K562 (cell line): ENCODE results near the gene GMPR. TPM values are rescaled to one million over a fixed set of nuclear protein-coding genes. Genes with fewer than 3 reads are reported as not detected.

Source experiments
- CXXC5 ChIP-seq: fragments of 250-450 bp; sonication (Bioruptor Pico); IDR thresholded peaks from 2 replicates; pipeline ENCODE4 v1.8.0; 2022; ENCODE audit warnings: inconsistent platforms, mild to moderate bottlenecking, moderate library complexity
- FOXO4 ChIP-seq: fragments of 450-650 bp; formaldehyde crosslinking; IDR thresholded peaks from 2 replicates; pipeline ENCODE4 v1.4.0; 2020; ENCODE audit warnings: mild to moderate bottlenecking, moderate library complexity
- GMEB1 ChIP-seq: fragments of 250-450 bp; sonication (Bioruptor Pico); IDR thresholded peaks from 2 replicates; pipeline ENCODE4 v1.4.0; 2020; ENCODE audit warnings: mild to moderate bottlenecking
- HIVEP1 ChIP-seq: fragments of 250-450 bp; sonication (Bioruptor Pico); IDR thresholded peaks from 2 replicates; pipeline ENCODE4 v1.4.0; 2020; ENCODE audit warnings: mild to moderate bottlenecking
- HOXB6 ChIP-seq: fragments of 250-450 bp; sonication (Bioruptor Pico); IDR thresholded peaks from 2 replicates; pipeline ENCODE4 v1.5.1; 2022; ENCODE audit warnings: mild to moderate bottlenecking, borderline replicate concordance
- IRF2 ChIP-seq: sonication (generic); formaldehyde crosslinking; IDR thresholded peaks from 2 replicates; pipeline ENCODE4 v1.8.1; 2022; ENCODE audit warnings: mild to moderate bottlenecking, missing genetic modification reagents
- KLF16 ChIP-seq: IDR thresholded peaks from 2 replicates; pipeline ENCODE4 v1.6.1; 2016; ENCODE audit warnings: antibody characterized with exemption
- L3MBTL2 ChIP-seq: fragments of 450-650 bp; IDR thresholded peaks from 2 replicates; pipeline ENCODE4 v1.6.1; 2016; ENCODE audit warnings: mild to moderate bottlenecking, moderate library complexity
- MEIS2 ChIP-seq: fragments of 450-650 bp; IDR thresholded peaks from 2 replicates; pipeline ENCODE4 v1.6.1; 2014; ENCODE audit warnings: mild to moderate bottlenecking; ENCODE audit not compliant: partially characterized antibody
- NKRF ChIP-seq: fragments of 450-650 bp; IDR thresholded peaks from 2 replicates; pipeline ENCODE4 v1.6.1; 2016; ENCODE audit warnings: borderline replicate concordance
- SMARCC2 ChIP-seq: fragments of 450-650 bp; IDR thresholded peaks from 2 replicates; pipeline ENCODE4 v1.6.1; 2017; ENCODE audit warnings: antibody characterized with exemption, moderate library complexity, mild to moderate bottlenecking, low read depth
- USF1 ChIP-seq: sonication (generic); formaldehyde crosslinking; IDR thresholded peaks from 2 replicates; pipeline ENCODE4 v1.9.0; 2022; ENCODE audit warnings: mild to moderate bottlenecking, missing genetic modification reagents
- VEZF1 ChIP-seq: fragments of 200-800 bp; sonication (Bioruptor generic); IDR thresholded peaks from 2 replicates; pipeline ENCODE4 v1.6.1; 2017; ENCODE audit warnings: missing genetic modification characterization, missing compliant biosample characterization
- ZNF354B ChIP-seq: fragments of 250-450 bp; sonication (Bioruptor Pico); IDR thresholded peaks from 2 replicates; pipeline ENCODE4 v1.4.0; 2020
- ZNF431 ChIP-seq: sonication (generic); formaldehyde crosslinking; IDR thresholded peaks from 2 replicates; pipeline ENCODE4 v1.8.0; 2022; ENCODE audit warnings: mild to moderate bottlenecking, missing genetic modification reagents
- ZNF609 ChIP-seq: sonication (generic); formaldehyde crosslinking; IDR thresholded peaks from 2 replicates; pipeline ENCODE4 v1.8.1; 2023; ENCODE audit warnings: missing genetic modification reagents, mild to moderate bottlenecking, borderline replicate concordance
- ZNF644 ChIP-seq: fragments of 200-800 bp; sonication (Bioruptor generic); IDR thresholded peaks from 2 replicates; pipeline ENCODE4 v1.6.1; 2016; ENCODE audit warnings: low read depth, missing genetic modification characterization, missing compliant biosample characterization
- polyA plus RNA-seq, 8 experiments: library from polyadenylated mRNA; depleted of rRNA in 4 of 8; stranded (reverse) in 5 of 8; unstranded in 3 of 8; fragments of >200 nt; fragmentation: Nextera tagmentation in 2 of 8; fragmentation: Illumina TruSeq in 1 of 8; extraction: Ambion mirVana in 2 of 8; extraction: Trizol in 1 of 8; gene quantifications; 2 replicates each; pipeline versions ENCODE4 v1.2.1 to v1.2.3, GENCODE V29; 2011 to 2014; ENCODE audit warnings: inconsistent platforms in 1 of 8, missing spikeins in 1 of 8
- total RNA-seq, 7 experiments: library from RNA; depleted of rRNA in 6 of 7; stranded (reverse); fragments of >200 nt in 6 of 7; fragmentation: Illumina TruSeq in 2 of 7; extraction: Trizol in 2 of 7; gene quantifications; 2 replicates each; pipeline versions ENCODE4 v1.2.1 to v1.2.3, GENCODE V29; 2011 to 2021; ENCODE audit warnings: low replicate concordance in 1 of 7

The GMPR gene
- total and polyA plus RNA-seq, 9 of the 15 experiments (the other 6 are each of a cell fraction or from before 2014, with no cell fraction given) = 34.6 to 83.7 (median 49.8) TPM

- 0 out of 2 replicates have a peak, but pooled peaks have one; percentile 5 for TF ChIP-seq VEZF1 (CRISPR knock-in tag)
- no peak for TF ChIP-seq ZNF609 (CRISPR knock-in tag)
- no peak for TF ChIP-seq NKRF
- TF ChIP-seq HIVEP1 = no peak
- no peak for TF ChIP-seq MEIS2
- 0 out of 2 replicates have a peak, but pooled peaks have one; percentile 54 for TF ChIP-seq L3MBTL2
- TF ChIP-seq GMEB1 = no peak
- no peak for TF ChIP-seq SMARCC2
- no peak for TF ChIP-seq ZNF644 (tag)
- no peak for TF ChIP-seq ZNF431 (CRISPR knock-in tag)
- no peak for TF ChIP-seq ZNF354B (CRISPR knock-in tag)
- no peak for TF ChIP-seq FOXO4 (CRISPR knock-in tag)
- TF ChIP-seq CXXC5 (CRISPR knock-in tag) = no peak; the same call in 1 of the 2 replicates
- no peak for TF ChIP-seq KLF16
- TF ChIP-seq USF1 (CRISPR knock-in tag) = no peak
- TF ChIP-seq HOXB6 (CRISPR knock-in tag) = no peak
- TF ChIP-seq IRF2 (CRISPR knock-in tag) = no peak
These were observed 2.9 kb downstream of the GMPR start (continued) for GRCh38 chr6:16241321-16241689.
